ENCODE data around the gene BANP.
"Not testable (repeated sequence)": the region's sequence is repeated elsewhere in the genome, so short reads cannot be mapped to it uniquely, and the experiment has no call there.

The BANP gene

DNA sequence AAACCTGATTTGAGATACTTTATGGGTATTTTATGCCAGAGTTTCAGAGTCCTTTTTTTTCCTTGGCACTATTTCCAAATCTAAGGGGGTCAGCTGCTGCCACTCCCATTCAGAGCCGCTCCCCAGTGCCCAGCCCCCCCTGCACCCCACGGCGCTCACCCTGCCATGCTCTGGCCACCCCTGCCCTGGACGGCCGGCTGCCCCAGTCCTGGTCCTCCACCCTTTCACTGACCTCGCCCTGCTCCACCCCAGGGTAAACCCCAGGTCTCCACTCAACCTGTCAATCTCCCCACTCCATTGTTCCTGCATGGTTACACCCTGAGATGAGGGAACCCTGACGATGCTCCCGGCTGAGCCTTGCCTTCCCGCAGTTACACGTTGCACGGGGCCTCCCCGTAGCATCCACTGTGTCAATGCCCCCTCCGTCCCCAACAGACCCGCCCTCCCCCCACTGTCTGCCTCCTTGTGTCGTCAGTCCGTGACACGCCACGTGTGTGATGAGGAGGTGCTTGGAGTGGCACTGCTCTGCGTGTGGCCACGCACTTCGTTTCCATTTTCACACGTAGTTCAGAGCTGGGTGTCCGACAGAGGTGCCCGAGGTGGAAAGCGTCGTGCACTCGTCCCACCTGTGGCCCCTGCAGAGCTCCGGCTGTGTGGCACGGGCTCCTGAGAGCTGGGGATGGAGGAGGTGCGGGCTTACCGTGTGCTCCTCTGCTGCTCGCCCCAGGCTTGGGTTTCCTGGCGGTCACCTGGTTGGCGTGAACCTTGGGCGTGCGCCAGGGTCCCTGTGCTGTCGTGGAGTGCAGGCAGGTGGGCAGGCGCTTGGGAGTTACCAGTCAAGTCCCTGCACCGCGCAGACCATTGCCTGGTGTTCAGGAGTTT is 116.5 kb downstream of the BANP start:
- no peak for DNase-seq

DNA sequence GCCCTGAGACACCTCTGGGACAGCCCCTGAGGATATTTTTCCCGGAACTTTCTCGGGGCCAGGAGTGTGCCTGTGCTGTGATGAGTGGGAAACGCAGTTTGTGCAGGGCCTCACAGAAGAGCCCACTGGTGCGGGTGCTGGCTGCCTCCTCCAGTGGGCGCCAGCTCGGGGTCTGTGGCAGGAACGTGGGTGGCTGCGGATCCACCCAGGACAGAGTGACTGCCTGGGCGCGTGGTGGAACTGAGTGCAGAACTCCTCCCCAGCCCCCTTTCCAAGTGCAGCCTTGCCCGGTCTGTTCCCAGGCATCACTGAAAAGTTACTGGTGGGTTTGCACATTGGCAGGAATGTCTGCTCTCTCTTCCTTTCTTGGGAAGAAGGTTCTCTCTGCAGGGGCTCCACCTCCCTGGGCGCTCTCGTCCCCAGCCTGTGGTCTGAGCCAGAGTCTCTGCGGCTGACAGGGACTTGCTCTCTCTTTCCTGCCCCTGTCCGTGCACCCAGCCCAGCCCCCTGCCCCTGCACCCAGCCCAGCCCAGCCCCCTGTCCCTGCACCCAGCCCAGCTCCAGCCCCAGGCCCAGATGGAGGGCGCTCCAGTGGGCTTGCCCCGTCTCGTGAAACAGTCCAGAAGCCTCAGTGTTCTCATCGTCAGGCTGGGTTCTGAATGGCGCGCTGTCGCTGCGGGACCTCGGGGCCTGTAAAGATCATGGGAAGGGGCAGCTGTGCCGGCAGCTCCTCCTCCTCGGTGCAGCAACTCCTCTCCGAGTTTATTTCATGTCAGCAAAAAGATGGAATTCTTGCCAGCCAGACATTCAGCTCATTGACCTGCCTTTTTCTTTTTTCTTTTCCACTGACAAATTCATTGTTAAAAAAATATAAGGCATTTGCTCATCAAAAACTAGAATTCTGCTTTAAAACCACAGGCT is 117.5 kb downstream of the BANP start:
- DNase-seq: no peak

DNA sequence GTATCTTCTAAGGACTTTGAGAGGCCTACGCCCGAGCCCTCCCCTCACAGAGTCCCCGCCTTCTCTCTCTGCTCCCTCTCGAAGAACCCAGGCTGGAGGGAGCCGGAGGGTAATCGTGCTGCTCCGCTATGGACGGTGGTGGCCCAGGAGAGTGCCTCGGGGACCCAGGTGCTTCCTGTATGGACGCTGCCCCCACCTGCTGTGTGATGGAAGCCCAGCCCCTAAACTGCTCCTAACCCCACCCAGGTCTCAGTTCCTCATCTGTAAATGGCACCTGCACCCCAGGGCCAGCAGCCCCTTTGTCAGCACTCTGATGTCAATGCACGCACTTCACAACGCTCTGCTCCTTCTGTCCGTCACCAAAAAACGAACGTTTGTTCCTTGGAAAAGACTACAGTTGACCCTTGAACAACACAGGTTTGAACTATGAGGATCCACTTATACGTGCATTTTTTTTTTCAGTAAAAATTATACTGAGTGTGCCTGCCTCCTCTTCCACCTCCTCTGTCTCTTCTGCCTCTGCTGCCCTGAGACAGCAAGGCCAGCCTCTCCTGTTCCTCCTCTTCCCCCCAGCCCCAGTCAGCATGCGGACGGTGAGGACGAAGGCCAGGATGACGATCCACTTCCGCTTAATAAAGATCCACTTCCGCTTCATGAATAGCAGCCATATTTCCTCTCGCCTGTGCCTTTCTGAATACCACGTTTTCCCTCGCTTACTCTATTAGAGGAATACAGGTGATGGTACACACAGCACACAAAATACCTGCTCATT is 118.3 kb downstream of the BANP start:
- DNase-seq: no peak

DNA sequence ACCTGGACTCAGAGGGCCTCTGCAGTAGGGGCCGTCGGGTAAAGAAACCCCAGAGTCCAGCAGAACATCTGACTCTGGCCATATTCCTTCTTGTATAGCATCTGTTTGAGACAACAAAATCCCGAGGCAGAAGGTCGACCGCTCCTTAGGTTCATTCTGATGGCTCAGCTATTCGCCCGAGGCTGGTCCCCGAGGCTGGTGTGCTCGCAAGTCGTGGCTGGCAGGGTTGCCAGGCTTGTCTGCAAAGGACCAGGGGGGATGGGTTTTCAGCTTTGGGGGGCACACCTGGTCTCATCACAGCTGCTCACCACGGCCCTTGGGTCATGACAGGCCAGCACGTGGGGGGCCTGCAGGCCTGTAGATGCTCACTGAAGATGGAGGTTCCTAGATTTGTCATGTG is 119.1 kb downstream of the BANP start:
- DNase-seq: no peak

DNA sequence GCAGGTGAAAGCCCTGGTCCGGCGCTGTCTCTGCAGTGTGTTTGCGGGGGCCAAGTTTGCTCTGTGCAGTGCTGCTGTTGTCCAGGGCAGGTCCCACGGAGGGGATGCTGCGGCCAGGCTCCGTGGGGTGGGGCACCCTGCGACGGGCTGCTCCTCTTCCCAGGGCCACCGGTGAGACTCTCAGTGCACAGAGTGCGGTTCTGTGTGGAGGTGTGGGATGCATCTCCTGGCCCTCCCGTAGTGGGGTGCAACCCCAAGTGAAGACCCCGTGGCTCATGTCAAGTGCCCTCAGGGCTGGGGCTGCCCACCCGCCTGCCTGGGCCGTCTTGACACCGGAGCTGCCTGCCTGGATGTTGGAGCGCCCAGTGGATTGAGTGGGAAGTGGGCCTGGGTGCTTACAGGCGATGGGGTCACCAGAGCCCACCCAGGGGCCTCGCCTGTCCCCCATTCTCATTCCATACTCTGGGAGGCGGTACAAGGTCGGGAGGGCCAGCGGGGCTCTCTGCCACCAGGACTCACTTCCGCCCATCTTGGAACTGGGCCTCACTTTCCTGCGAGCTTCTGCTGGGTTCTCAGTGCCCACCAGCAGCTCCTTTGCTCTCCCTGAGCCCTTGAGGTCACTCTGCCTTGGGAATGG is 119.9 kb downstream of the BANP start:
- no peak for DNase-seq

DNA sequence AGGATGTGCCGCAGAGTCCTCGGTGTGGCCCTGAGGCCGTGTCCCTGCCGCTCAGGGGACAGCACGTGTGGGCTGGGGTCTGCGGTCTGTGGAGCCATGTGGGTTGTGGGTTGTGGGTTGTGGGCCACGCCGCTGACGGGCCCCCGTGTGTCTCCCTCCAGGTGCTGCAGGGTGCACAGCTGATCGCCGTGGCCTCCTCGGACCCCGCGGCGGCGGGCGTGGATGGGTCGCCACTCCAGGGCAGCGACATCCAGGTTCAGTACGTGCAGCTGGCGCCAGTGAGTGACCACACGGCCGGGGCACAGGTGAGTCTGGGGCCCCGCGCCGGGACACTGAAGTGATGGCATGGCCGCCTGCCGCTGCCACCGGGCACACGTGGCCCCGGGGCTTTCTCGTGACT is 120.7 kb downstream of the BANP start:
- no peak for DNase-seq

DNA sequence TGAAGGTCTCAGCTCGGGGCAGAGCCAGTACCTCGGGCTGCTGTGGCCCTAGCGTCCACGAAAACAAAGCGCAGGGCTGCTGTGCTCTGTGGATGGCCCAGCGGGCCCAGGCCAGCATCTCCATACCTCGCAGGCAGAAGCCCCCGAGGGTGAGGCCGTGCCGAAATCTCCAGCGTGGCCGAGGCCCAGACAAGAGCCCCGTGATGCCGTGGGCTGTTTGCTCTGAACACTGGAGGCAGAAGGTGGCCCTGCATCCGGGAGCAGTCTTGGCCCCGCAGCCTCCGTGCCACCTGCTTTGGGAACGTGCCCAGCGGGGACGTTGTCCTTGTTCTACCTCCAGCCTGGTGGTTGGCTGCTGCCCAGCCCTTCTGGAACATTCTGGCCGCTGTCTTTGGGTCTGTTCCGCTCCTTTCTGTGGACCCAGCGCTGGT is 121.4 kb downstream of the BANP start:
- no peak for DNase-seq

DNA sequence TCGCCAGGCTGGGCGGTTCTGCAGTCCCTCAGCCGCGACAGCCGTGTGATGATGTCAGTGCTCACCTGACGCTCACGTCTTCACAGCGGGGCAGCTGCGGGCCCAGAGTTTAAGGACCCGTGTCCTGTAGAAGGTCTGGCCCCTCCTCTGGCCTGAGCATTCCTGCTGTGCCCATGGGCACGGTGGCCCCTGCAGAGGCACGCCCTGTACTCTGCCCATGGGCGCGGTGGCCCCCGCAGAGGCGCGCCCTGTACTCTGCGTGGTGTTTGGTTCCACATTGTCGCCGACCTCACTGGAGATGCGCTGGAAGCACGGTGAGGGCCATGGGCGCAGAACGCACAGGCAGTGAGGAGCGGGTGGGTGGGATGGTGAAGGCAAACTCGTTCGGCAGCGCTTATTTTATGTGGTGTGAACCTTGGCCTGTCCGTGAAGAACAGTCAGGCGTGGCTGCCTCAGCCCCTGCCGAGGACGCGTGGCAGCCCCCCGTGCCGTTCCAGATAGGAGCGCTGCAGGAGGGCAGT is 122.0 kb downstream of the BANP start:
- no peak for DNase-seq

DNA sequence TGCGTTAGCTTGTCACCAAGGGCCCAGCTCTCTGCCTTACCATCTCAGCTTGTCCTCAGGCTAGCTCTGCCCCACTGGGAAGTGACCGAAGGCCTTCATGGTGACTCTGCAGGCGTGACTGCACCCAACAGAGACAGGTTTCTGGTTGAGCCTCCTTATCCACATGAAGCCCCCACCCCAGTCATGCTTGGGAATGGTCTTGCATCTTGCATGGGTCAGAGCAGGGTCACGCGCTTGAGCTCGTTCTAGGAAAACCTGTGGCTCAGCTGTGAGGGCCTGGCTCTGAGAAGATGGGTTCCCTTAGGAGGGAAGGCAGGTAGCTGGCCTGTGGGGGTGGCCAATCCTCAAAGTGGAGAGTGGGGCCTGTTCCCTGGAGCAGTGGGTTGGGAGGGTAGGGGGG is 122.8 kb downstream of the BANP start:
- no peak for DNase-seq

DNA sequence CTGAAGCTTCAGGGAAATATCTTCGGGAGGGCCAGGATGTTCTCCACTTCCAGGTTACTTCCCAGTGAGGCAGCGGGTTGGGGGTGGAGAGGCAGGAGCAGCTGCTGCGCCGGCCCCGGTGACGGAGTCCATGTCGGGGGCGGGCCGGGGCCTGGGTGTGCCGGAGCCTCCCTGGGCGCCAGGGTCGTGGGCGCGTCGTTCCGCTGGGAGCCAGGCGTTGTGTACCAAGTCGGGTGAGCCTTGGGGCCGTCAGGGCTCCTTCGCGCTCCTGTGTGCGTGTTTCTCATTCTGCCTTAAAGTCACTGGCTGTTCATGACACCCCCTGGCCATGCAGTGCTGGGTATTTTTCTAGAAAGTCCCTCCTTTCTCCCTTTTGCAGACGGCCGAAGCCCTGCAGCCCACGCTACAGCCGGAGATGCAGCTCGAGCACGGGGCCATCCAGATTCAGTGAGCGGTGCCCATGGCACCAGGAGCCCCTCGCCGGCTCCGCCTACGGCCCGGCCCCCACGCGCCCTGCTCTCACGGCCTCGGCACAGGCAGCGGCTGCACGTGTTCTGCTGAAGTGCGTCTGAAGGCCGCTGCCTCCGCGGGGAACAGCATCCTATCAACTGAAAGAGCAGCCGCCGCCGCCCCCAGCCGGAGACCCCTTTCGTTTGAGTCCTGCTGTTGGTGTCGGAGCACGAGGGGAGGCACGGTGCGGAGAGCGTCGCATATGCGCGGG is 125.1 kb downstream of the BANP start:
- no peak for DNase-seq

DNA sequence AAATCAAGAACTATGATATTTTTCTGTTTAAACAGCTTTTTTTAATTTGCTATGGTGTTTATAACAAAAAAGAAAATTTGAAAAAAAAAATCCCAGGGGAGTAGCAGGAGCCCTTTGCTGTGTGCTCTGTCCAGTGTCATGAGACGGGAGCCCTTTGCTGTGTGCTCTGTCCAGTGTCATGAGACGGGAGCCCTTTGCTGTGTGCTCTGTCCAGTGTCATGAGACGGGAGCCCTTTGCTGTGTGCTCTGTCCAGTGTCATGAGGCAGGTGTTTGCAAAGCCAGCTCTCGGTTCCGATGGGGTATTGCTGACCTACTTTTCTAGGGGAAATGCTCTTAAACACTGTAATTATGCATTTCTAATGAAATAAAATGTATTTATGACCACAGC is 125.7 kb downstream of the BANP start:
- DNase-seq: not testable (repeated sequence)

DNA sequence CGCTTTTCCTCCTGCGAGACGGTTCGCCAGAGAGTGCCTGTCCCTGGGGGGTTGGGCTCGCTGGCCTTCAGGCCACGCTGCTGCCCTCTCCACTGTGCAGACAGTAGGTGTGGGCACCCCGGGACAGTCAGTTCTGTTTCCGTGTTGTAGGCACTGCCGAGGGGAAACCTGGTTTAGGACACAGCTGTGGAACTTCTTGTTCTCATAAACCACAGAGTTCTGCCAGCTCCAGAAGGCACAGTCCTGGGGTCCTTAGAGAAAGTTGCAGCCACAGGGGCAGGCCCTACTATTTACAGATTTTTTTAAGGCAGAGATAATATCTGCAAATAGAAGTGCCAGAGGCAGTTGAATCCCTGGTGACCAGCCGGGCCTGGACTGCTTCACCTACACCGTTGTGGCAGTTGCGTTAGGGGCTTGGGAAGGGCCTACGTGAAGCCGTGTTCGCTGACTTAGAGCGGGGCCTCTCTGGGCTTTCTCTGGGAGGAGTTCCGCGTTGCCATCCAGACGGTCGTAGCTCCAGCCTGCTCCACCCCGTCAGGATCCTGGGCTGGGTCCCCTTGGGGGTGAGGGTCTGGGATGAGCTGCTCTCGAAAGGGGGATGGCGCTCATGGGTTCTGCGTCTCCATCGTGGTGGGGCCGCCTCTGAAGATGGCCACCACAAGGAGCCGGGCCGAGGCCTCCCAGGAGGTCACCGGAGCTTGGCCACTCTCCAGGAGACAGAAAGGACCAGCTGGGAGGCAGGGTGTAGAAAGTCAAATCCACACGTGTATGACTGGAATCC is 126.3 kb downstream of the BANP start:
- no peak for DNase-seq

DNA sequence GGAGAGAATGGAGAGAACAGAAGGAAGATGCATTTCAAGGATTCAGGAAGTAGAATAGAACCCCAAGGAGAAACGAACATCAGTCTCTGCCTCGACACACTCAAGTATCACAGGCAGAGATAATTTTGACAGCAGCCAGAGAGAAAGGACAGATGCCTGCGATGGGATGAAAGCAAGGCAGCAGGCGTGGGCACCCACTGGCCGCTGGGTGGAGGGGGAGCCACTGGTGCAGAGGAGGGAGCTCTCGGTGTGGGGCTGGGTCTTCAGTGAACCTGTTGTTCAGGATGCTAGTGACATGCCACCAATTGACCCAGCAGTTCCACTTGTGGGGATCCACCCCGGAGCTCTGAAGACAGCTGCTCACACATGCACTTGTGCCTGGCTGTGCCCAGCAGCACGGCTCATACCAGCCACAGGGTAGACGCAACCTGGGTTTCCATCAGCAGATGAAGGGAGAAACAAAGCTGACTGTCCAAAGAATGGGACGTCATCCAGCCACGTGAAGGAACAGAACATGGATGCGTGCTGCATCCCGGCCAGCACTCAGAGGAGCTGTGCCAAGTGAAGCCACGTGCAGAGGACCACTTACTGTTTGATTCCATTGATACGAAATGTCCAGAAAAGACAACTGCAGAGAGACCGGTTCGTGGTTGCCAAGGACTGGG is 127.0 kb downstream of the BANP start:
- DNase-seq: no peak

DNA sequence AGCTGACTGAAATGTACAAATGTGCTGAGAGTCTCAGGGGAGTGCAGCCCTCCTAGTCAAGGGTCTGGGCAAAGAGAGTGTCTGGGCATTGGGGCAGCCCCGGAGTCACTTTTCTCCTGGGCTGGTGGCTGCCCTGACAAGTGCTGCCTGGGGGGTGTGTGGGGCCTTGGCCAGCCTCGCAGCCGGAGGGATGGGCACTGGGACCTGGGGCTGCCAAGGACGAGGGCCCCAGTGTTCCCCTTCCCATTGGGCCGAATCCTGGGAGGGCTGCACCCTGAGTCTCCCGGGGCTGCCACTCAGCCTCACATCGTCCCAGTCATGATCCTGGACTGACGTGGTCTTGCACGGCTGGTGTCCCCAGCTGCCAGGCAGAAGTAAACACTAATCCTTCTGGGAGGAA is 132.3 kb downstream of the BANP start:
- no peak for DNase-seq

DNA sequence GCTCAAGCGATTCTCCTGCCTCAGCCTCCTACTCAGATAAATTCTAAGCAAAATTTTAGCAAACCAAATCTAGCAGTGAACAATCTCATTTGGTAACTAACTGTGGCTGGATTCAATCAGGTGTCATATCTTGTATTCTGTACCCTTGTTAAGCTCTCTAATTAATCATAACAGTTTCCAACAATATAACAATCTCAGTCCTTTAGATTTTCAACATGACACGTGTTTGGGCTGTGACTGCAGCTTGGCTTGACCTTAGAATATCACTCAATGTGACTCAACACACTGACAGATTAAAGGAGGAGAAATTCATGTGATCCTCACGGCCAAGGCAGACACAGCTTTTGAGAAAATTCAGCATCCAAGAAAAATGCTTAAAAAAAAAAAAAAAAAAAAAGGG is 133.6 kb downstream of the BANP start:
- DNase-seq: no peak

DNA sequence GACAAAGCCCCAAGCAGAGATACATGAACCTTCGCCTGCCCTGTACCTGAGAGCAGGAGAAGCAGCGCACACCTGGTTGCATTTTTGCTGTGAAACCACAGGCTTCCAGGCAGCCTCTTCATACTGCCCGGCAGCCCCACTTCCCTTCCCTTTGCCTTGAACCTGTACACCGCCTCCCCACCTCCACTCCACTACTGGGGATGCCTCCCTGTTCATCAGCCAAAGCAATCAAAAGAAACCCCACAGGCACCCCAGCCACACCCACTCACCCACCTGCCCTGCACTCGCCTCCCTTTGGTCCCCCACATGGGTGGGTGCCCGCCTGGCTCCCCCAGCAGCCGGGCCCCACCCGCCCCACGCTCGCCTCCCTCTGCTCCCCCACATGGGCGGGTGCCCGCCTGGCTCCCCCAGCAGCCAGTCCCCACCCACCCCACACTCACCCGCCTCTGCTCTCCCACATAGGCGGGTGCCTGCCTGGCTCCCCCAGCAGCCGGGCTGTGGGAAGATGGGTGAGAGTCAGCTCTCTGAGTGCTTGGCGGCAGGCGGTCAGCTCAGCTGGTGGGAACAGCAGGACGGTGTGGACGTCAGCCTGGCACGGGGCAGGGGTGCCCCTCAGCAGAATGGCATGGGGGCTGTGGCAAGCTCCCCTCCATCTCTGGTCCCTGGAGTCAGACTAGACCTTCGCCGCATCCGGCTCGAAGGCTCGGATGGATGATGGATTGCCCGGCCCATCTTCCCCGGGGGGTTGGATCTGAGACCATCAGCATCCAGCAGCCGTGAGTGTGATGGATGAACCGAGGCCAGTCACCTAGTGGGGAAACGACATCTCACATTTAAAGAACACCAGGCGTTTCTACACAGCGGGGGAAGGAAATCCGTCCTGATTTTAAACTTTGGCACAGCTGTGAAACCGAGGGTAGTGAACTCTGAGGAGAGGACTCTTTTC is 135.6 kb downstream of the BANP start:
- DNase-seq: no peak

DNA sequence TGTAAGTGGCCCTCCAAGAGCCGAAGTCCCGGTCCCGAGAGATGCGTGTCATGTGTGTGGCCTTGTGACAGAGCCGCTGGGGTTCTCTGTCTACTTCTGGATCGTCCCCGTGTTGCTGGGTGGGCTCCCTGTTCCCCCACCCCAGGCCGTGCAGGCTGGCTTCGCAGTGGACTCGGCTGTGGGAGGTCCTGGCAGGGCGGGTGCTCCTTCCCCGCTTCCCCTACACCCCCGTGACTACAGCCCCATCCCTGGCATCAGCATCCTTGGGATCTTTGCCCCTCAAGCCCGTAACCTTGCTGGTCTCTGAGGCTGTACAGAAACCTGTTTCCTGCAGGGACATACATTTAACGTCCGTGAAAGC is 136.3 kb downstream of the BANP start:
- no peak for DNase-seq

DNA sequence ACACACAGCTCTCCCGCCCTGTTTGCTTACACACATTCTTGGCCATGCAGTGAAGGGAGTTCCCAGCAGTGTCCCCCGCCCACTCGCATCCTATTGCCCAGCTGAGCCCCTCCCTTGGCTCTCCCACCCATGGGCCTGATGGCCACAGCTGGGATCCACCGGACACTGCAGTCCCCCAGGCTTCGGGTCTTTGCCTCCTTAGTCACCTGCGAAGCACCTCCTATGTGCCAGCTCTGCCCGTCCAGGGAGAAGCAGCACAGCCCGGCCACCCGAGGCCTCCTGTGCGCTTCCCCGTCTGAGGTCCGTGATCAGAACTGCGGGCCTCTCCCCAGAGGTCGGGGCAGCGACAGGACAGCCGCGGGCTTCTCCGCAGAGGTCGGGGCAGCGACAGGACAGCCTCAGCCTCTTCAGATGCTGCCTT is 136.9 kb downstream of the BANP start:
- DNase-seq: no peak

DNA sequence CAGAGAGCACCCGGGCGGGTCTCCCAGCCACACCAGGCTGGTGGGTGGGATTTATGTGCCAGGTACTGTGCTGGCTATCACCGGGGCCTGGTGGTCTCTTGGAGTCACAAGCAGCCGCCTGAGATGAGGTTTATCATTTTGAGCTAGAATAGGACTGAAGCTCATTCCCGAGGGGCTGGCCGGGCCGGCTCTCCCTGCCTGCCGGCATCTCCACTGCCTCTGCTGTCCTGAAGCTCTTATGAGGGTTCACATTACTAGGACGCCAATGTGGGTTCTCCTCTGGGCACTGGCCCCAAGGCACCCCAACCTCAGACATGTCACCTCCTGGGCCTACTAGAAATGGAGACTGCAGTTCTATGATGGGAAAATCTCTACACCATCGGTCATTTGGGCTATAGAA is 137.4 kb downstream of the BANP start:
- DNase-seq: not testable (repeated sequence)

Measured in NCI-H510A treated with DMSO at 0.1 percent for 48 hours (cell line).